ENCODE data around the gene DUSP8.

The DUSP8 gene

GRCh38 chr11:1566381-1567051 is 5.6 kb downstream of the DUSP8 start:
- DNase-seq (ENCODE audit: low read depth in 2 of 2): no peak

GRCh38 chr11:1565904-1566247 is 6.2 kb downstream of the DUSP8 start:
- no peak for DNase-seq (ENCODE audit: low read depth in 2 of 2)

DNA sequence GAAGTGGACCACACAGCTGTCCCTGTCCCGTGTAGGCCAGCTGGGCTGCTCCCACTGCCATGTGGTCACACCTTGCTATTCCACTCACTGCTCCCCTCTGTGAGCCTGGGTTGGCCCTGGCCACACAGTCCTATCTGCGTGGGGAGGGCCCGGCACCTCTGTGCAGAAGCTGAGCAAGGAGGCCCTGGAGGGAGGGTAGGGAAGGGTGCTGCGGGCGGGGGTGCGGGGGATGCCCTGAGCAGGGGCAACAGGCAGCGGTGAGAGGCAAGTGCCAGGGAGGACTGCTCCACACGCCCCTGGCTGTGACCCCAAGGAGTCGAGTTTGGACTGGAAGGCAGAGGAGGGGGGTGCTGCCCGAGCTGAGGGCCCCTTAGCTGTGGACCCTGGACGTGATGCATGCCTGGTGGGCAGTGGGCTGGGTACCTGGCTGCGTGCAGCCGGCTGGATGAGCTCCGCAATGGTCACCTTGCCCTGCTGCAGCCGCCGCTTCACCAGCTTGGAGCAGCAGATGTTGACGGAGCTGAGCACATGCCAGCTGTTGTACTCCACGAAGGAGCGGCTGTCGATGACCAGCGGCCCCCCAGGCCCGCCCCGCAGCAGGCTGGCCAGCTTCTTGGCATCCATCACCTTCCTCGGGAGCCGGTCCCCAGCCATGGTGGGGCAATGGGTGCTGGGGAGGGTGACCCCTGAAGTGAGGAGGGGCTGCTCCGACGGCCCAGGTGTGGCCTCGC is 6.7 kb downstream of the DUSP8 start:
- no peak for DNase-seq (ENCODE audit: low read depth in 2 of 2)

GRCh38 chr11:1564535-1565172 is 7.4 kb downstream of the DUSP8 start:
- no peak for DNase-seq (ENCODE audit: low read depth in 2 of 2)

DNA sequence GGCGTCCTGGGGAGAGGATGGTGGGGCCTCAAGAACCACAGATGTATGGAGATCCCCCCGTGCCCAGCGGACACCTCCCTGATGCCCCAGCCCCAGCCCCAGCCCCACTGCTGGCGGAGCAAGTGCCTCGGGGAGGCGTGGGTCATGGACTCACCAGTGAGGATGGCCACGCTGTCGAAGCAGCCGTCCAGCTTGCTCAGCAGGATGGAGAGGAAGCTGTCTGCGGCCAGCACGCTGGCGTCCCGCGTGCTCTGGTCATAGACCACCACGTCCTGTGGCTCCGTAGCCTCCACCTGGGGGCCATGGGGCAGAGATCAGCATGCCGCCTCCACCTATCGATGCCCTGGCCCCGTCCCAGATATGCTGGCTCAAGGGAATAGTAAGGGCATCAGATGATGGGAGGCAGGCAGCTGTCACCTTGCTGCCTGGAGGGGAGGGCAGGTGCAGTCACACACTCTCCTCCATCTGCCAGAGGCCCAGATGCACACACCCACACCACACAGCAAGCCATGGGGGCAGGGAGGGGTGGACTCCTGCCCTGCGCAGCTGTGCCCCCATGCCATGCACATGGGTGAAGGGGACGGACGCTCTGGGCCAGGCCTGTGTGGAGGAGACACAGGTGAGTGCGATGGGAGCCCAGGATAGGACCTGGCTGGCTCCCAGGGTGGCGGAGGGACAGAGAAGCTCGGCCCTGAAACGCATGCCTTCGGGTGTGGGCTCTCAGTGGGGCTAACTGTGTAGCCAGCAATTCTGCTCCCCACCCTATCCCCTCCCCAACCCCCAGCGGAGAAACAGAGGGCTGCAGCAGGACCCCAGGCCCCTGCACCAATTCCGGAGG is 8.2 kb downstream of the DUSP8 start:
- no peak for DNase-seq (ENCODE audit: low read depth in 2 of 2)

DNA sequence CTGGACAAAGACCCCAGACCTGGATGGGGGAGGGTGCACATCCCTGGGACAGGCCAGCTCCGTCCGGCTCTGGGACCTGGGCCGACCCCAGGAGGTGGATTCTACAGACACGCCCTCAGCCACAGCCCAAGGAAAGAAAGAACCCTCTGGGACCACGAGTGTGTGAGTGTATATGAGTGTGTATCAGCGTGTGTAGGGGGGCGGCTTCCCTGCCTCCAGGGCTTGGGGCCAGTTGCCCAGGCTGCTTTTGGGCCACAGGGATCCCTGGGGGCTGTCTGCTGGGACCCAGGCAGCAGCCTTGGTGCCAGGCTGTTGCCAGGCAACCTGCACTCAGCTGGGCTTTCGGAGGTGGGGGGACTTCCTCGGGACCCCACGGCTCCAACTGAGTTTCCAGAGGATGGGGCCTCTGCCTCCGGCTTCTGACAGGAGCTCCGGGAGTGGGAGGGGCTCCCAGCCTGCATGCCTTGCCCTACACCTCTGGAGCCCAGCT is 8.9 kb downstream of the DUSP8 start:
- DNase-seq (ENCODE audit: low read depth in 2 of 2): no peak

- no peak for DNase-seq (ENCODE audit: low read depth in 2 of 2)
Observed at GRCh38 chr11:1562469-1563148, 9.5 kb downstream of the DUSP8 start.

DNA sequence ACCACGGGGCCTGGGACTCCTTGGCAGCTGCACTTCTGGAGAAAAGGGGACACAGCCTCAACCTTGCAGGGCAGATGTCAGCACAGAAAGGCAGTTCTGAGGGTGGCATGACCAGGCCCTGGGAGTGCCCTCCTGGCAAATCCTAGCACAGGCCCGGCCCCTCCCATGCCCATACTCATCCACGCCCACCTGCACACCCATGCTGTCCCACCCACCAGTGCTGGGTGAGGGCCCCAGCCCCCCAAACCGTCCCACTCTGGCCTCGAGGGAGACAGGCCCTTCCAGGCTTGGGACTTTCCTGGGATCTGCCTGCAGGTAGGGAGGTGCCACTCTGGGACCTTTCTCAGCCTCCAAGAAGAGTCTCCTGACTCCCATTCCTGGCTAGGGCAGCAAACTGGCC is 10.1 kb downstream of the DUSP8 start:
- no peak for DNase-seq (ENCODE audit: low read depth in 2 of 2)

- no peak for DNase-seq (ENCODE audit: low read depth in 2 of 2)
Observed at GRCh38 chr11:1561266-1561665, 10.8 kb downstream of the DUSP8 start.

DNA sequence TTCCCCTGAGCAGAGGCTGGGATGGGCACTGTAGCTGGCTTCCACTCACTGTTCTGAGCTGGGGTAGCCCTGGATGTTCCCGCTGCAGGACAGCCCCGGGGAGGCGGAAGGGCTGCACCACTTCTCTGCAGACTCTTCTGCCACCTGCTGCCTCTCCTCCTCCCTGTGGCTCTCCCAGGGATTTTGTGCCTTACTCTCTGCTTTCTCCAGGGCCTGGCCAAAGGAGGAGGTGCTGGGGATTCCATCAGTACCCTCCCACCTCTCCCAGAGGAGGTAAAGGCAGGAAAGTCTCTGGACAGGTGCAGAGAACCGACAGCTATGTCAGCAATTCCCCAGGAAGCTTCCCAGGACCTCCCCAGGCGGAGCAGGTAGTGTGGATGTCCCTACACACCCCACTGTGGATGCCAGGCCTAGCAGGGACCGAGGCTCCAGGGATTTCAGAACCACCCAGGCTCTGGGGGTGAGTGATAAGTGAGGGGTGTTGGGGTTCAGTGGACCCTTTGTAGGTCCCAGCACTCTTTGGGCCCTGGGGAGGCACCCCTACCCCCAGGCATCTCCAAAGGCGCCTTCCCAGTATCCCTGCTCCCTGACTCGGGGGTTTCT is 11.3 kb downstream of the DUSP8 start:
- DNase-seq (ENCODE audit: low read depth in 2 of 2): no peak

DNA sequence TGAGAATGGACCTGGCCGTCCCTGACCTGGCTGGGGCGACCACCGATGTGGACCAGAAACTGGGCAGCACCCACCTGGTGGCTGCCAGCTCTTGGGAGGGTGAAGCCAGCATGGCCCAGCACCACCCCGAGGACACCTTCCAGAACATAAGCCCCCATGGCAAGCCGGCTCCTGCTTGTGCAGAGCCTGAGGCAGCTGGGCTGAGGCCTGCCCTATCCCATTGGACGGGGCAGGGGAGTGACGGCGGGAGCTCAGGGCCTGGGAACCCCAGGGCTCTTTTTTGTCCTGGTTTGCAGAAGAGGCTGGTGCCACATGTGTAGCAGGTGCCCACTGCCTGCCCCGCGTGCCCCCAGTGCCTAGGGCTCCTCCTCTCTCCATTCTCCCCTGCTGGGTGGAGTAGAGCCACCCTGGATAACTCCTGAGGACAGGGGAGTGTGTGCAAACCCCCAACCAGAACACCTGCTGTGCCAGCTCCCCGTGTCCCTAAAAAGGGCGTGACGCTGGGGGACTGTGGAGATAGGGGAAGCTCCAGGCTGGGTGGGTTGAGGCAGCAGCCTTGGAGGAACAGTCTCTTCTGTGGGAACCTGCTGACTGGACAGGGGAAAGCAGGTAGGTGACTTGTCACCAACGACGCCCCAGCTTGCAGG is 11.9 kb downstream of the DUSP8 start:
- DNase-seq (ENCODE audit: low read depth in 2 of 2): no peak

DNA sequence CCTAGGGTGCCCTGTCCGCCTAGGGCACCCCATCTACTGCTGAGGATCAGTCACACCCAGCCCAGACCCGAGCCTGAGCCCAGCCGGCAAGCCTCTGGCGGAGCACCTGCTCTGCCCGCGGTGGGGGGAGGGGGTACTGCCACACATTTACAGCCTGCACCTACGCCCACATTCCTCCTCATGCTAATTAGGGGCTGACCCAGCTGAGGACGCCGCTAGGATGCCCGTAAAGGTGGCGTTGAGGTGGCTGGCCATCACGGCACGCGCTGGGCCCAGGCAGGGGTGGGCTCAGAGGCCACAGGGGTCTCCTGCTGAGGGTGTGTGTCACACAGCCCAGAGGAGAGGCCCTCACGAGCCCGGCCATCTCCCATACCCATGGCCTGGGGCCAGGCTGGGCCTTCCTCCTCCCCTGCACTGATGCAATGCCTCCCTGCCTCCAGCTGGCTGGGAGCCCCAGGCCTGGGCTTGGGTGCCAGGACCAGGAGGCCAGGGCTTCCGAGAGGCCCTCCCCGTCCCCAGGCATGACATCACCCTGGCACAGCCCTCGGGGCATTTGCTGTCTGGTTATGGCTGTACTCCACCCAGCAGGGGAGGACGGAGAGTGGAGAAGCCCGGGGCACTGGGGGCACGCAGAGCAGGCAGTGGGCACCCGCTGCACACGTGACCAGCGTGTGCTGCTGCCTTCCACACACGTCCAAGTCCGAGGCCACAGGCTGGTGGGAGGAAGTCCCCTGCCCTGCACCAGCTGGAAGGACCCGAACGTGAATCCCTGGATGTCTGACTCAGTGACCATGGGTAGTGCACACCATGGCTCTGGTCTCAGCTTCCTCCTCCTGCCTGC is 12.7 kb downstream of the DUSP8 start:
- no peak for DNase-seq (ENCODE audit: low read depth in 2 of 2)

DNA sequence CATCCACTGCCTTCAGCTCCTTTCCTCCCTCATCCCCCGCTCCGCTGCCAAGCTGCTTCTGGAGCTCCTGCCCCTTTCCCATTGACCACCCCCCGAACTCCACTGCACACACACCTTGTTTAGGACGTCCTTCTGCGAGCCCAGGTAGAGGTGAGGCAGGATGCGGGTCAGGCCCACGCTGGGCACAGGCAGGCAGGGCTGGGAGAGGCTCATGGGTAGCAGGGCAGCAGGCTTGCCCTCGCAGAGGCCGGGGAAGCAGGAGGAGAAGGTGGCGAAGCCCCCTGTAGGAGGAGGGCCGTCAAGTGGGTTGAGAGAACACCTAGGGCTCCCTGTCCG is 13.3 kb downstream of the DUSP8 start:
- no peak for DNase-seq (ENCODE audit: low read depth in 2 of 2)

- no peak for DNase-seq (ENCODE audit: low read depth in 2 of 2)
Observed at GRCh38 chr11:1557904-1558774, 13.9 kb downstream of the DUSP8 start.

DNA sequence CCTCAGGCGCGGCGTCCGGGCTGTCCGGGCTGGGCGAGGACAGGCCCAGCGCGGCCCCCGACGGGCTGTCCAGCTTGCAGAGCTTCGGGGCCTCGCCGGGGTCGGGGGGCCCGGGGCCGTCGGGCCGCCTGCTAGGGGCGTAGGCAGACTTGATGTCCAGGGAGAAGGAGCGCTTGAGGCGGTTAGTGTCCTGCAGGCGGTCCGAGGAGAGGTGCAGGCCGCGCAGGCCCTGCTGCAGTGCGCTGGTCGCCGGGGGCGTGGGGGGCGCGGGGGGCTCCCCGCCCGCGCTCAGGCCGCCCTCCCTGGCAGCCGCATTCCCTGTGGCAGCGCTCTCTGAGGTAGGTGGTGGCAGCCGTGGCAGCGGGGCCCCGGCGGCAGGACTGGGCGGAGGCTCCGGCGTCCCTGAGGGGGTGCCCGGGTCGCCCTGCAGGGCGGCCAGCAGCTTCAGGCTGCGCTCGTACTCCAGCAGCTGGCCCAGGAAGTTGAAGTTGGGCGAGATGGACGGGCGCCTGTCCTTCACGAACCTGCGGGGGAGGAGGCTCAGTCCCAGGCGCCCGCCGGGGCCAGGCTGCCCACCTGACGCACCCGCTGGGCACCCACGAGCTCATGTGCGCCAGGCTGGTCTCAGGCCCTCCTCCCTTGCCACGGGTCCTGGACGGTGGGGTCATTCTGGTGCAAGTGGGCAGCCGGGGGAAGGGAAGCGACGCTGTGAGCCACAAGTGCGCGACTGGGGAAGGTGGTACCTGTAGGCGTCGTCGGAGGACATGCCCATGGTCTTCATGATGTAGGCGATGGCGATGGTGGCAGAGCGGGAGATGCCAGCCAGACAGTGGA is 14.8 kb downstream of the DUSP8 start:
- DNase-seq (ENCODE audit: low read depth in 2 of 2): no peak

DNA sequence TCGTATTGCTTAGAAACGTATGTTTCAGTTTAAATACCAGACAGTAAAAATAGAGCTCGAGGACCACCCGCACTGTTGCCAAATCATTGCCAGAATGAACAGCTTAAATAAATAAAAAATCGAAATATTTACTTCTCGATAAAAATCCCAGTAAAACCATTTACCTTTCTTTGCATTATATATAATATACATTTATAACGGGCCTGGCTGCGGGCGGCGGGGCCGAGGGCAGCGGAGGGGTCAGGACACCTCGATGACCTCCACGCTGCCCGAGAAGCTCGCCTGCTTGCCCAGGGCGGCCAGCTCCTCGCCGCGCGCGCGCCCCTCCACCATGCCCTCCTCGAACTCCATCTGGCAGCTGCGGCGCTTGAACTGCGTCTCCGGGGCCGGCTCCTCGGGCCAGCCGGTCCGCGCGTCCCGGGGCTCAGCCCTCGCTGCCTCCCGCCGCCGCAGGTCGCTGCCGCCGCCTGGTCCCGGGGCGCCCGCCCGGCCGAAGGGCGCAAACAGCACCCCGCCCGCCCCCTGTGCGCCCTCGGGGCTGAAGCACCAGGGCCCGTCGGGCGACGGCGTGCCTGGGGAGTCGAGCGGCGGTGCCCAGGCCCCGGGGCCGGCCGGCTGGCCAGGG is 15.7 kb downstream of the DUSP8 start:
- no peak for DNase-seq (ENCODE audit: low read depth in 2 of 2)

- DNase-seq (ENCODE audit: low read depth in 2 of 2): no peak
Observed at GRCh38 chr11:1555713-1556153, 16.3 kb downstream of the DUSP8 start.

Data from stimulated activated CD4-positive, alpha-beta T cell treated with anti-CD3 and anti-CD28 coated beads, Interleukin-4, amount 100 ng/mL, for 48 hours (primary cell).